ENCODE results near the gene AK9. TPM values are rescaled to one million over a fixed set of nuclear protein-coding genes. Genes with fewer than 3 reads are reported as not detected.

AK9 gene
- total and polyA plus RNA-seq, 2 of the 8 experiments (the other 6 are each of a cell fraction or from before 2014, with no cell fraction given) = 1.8 to 2.2 TPM

- no peaks in the 10 kb centered on the region; the same call in 1 of the 2 replicates for H3K23me2 ChIP-seq (ENCODE audit: low read depth, low read length)
- H3K79me1 ChIP-seq (ENCODE audit: low read depth, low read length) = no peaks in the 10 kb centered on the region
- ChIA-PET POLR2A (ENCODE audit: partially characterized antibody) (interaction anchor here (0.7 to 7.5 kb wide), 4 partner anchors 8 to 67 kb away, joined by 3 to 85 read pairs (median 3); partner anchors contain the start of genes CD164, PPIL6 and SMPD2), CTCF (ENCODE audit: partially characterized antibody) (interaction anchor here (0.6 to 7.5 kb wide), 3 partner anchors 7 to 826 kb away, joined by 3 to 63 read pairs (median 5); partner anchors contain the start of genes PPIL6 and SMPD2)
- H2BK120ac ChIP-seq (replicated peaks; ENCODE audit: low read depth, low read length) = no peak overlapping the region
- WGBS, 2 experiments (ENCODE audit: extremely low coverage in 1 of 2, insufficient coverage in 1 of 2, insufficient read length in 1 of 2, insufficient replicate concordance in 2 of 2, low coverage in 1 of 2, low lambda C conversion rate in 2 of 2, missing lambda C conversion rate in 1 of 2) = 90% methylated on average over 16 of the region's 16 CpGs; no CpG with 5 or more reads in 1 of the 2 experiments
- H2BK15ac ChIP-seq (ENCODE audit: low read length) = no peak overlapping the region
- no peak for FAIRE-seq
- H3K23ac ChIP-seq (ENCODE audit: insufficient read length) = no peak overlapping the region
- H3K9me3 ChIP-seq (ENCODE audit: insufficient read depth in 2 of 2, low read depth in 1 of 2, low read length in 1 of 2) = no peaks in the 10 kb centered on the region
- peak overlapping the region; percentile 45 for H4K8ac ChIP-seq (ENCODE audit: extremely low read depth, insufficient read depth, low read length)
- no peak overlapping the region for H4K5ac ChIP-seq (ENCODE audit: insufficient read length, low read depth, low read length)
- no peak for DNase-seq (ENCODE audit: low read depth in 1 of 2, low spot score in 2 of 2)
- peaks cover 0 to 11% of the 10 kb centered on the region in 2 experiments for H4K20me1 ChIP-seq (replicated peaks in 1 of 2; ENCODE audit: control insufficient read depth in 1 of 2, insufficient read depth in 2 of 2, low read length in 2 of 2)
- no peak overlapping the region for H2AK5ac ChIP-seq (ENCODE audit: low read depth, low read length)
- peaks cover 0 to 10% (median 5%) of the 10 kb centered on the region in 4 experiments; a peak in 5 of 7 replicates for H3K4me1 ChIP-seq (replicated peaks in 1 of 4; ENCODE audit: control insufficient read depth in 3 of 4, insufficient read depth in 4 of 4, low read length in 3 of 4)
- no peak overlapping the region for H3K4me3 ChIP-seq (ENCODE audit: extremely low read depth in 1 of 4, insufficient read depth in 2 of 4, low read depth in 3 of 4, low read length in 4 of 4)
- no peak overlapping the region for H4K91ac ChIP-seq (replicated peaks; ENCODE audit: insufficient read length, low read length)
- no peak overlapping the region for H2BK5ac ChIP-seq (ENCODE audit: low read depth, low read length)
- H3K56ac ChIP-seq (replicated peaks; ENCODE audit: insufficient read length, low read depth, low read length) = no peak overlapping the region
- H3K36me3 ChIP-seq (ENCODE audit: control insufficient read depth in 2 of 4, insufficient read depth in 4 of 4, low read length in 3 of 4) = peaks cover 5 to 34% (median 14%) of the 10 kb centered on the region in 4 experiments; a peak in 6 of 8 replicates
- H3K18ac ChIP-seq (ENCODE audit: extremely low read depth, low read length) = no peak overlapping the region
- H3K27me3 ChIP-seq (replicated peaks in 1 of 4; ENCODE audit: control insufficient read depth in 3 of 4, extremely low read depth in 1 of 4, insufficient read depth in 3 of 4, low read length in 3 of 4) = no peaks in the 10 kb centered on the region
- H3K4me2 ChIP-seq (ENCODE audit: insufficient read depth in 1 of 2, low read depth in 2 of 2, low read length in 2 of 2) = no peak overlapping the region
- H3K14ac ChIP-seq (ENCODE audit: insufficient read length) = no peak overlapping the region
- no peaks in the 10 kb centered on the region for H3K79me2 ChIP-seq (ENCODE audit: control insufficient read depth in 1 of 2, insufficient read depth in 2 of 2, low read length in 2 of 2)
- no peak overlapping the region for H3K9ac ChIP-seq (replicated peaks in 1 of 4; ENCODE audit: extremely low read depth in 1 of 4, low read depth in 3 of 4, low read length in 3 of 4)
- no peak overlapping the region for H2AFZ ChIP-seq (ENCODE audit: low read length)
- no peak overlapping the region for H2BK12ac ChIP-seq (ENCODE audit: low read depth, low read length)
- H2BK20ac ChIP-seq (ENCODE audit: low read length) = no peak overlapping the region
- H3K27ac ChIP-seq (ENCODE audit: low read depth, low read length) = no peak overlapping the region
- no peak overlapping the region for H3K4ac ChIP-seq (replicated peaks; ENCODE audit: insufficient read length, low read depth, low read length)
- no peak for TF ChIP-seq SIX5 (IDR thresholded peaks at IDR 0.05; ENCODE audit: low read depth, low read length)
- no peak for TF ChIP-seq FOSL1 (IDR thresholded peaks at IDR 0.05; ENCODE audit: insufficient read depth, low read depth, low read length)
- no peak for TF ChIP-seq BRCA1 (IDR thresholded peaks at IDR 0.05; ENCODE audit: low read depth, low read length)
- TF ChIP-seq RNF2 (IDR thresholded peaks at IDR 0.05; ENCODE audit: borderline replicate concordance, low read depth, low read length, missing control alignments, poor library complexity, severe bottlenecking) = no peak
- no peak for TF ChIP-seq ATF3 (IDR thresholded peaks at IDR 0.05; ENCODE audit: insufficient read depth, low read depth, low read length)
- TF ChIP-seq E2F6 (IDR thresholded peaks at IDR 0.05) = no peak
- TF ChIP-seq TAF7 (optimal IDR thresholded peaks at IDR 0.05; ENCODE audit: borderline replicate concordance, low read depth, low read length) = no peak
- no peak for TF ChIP-seq POU5F1 (IDR thresholded peaks at IDR 0.05; ENCODE audit: low read depth, low read length)
- no peak for TF ChIP-seq RBBP5 (IDR thresholded peaks at IDR 0.05; ENCODE audit: borderline replicate concordance, low read depth, low read length)
- no peak for TF ChIP-seq CHD2 (IDR thresholded peaks at IDR 0.05; ENCODE audit: low read length)
Measured at GRCh38 chr6:109449795-109450673, 241.0 kb downstream of the AK9 start.
